GM08714 (cell line): Measurements from ENCODE around the gene LYSET.
"Not testable (repeated sequence)": the region's sequence is repeated elsewhere in the genome, so short reads cannot be mapped to it uniquely, and the experiment has no call there.

Source experiments
- H3K4me3 ChIP-seq: fragments of 200-500 bp; sonication (Bioruptor generic); 2 replicates; pipeline ENCODE4 v1.5.1; 2014; ENCODE audit warnings: mild to moderate bottlenecking, low read length, inconsistent platforms
- ZNF274 ChIP-seq: IDR thresholded peaks from 2 replicates; pipeline ENCODE4 v1.6.1; 2012; ENCODE audit warnings: mild to moderate bottlenecking, low read depth, low read length

The LYSET gene, protein sequence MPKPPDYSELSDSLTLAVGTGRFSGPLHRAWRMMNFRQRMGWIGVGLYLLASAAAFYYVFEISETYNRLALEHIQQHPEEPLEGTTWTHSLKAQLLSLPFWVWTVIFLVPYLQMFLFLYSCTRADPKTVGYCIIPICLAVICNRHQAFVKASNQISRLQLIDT

GRCh38 chr14:93184391-93185348, at the start of gene LYSET, which contains the start of gene MOAP1:
Gene LYSET, plus strand, starts transcription at chr14:93185317. Its CDS starts 89 bp downstream, at chr14:93185406.
Gene MOAP1, minus strand, starts transcription at chr14:93184897. Its CDS starts 655 bp downstream, at chr14:93184242.
- no peak for TF ChIP-seq ZNF274
- peak within 1 kb of the TSS; percentile 100 for H3K4me3 ChIP-seq

GRCh38 chr14:93135399-93135798, 49.7 kb upstream of the LYSET start:
- no peak overlapping the region for H3K4me3 ChIP-seq
- TF ChIP-seq ZNF274, result no peak

DNA sequence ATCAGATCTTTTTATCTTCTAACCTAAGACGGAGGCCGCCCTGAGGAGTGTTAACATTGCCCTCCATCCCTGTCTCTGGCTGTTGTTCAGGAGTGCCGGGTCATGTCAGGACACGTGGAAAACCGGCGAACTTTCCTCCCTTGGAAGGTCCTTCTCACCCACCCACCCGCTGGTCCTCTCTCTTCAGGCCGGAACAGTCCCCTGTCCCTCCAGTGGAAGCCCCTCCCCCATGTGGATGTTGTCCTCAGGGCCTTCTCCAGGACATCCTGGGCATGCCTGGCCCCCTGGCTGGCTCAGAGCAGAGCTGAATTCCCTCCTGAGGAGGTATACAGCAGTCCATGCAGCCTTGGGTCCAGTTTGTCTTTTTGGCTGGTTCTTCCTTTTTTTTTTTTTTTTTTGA, 49.1 kb upstream of the LYSET start:
- H3K4me3 ChIP-seq, result no peak overlapping the region
- no peak for TF ChIP-seq ZNF274

DNA sequence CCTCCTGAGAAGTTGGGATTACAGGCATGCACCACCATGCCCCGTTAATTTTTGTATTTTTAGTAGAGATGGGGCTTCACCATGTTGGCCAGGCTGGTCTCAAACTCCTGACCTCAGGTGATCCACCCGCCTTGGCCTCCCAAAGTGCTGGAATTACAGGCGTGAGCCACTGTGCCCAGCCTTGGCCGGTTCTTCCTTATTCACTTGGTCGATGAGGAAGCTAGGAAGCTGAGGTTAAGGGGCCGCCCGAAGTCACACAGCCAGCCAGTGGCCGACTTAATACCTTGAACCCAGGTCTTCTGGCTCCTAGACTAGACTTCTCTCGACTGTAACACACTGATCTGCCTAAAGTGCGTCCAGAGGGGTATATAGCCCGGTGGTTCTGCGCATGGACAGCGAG, 48.6 kb upstream of the LYSET start:
- not testable (repeated sequence) for H3K4me3 ChIP-seq

- no peak for TF ChIP-seq ZNF274
- no peak overlapping the region for H3K4me3 ChIP-seq
These were observed 47.3 kb upstream of the LYSET start for GRCh38 chr14:93137864-93138263.

- H3K4me3 ChIP-seq, result no peak overlapping the region
- no peak for TF ChIP-seq ZNF274
These were observed 42.1 kb upstream of the LYSET start for GRCh38 chr14:93142854-93143652.

DNA sequence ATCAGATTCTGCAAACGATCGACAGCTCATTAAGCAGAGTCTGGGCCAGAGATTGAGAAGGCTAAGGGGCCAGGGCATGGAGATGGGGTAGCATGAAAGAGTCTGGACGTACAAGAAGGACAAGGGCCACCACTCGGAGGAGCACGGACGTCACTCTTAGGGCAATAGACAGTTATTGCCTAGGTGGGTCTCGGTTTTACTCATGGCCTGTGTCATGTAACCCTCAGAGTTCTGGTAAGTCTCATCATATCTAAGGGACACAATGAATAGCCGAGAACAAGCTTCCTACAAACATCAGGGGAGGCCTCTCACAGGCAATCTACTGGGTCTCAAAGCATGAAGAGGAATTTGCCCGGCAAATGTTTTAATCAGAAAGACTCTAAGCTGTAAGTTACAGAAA, 39.0 kb upstream of the LYSET start:
- TF ChIP-seq ZNF274, result no peak
- H3K4me3 ChIP-seq, result no peak overlapping the region

DNA sequence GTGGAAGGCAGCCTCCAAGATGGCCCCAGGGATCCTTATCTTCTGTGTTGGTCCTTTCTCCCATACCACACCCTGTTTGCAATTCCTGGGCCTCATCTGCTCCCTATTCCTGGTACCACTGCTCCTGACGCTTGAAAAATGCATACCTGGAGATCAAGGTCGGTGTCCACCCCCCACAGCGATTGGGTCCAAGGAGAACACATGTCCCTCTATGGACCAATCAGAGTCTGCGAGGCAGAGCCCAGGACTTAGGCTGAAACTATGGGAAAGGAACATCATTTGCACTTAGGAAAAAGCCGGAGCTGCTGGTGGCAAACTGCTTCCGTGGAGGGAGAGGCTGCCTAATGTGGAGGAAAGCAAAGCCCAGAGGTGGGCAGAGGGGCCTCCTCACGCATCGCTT, 36.1 kb upstream of the LYSET start:
- H3K4me3 ChIP-seq, result no peak overlapping the region
- no peak for TF ChIP-seq ZNF274

DNA sequence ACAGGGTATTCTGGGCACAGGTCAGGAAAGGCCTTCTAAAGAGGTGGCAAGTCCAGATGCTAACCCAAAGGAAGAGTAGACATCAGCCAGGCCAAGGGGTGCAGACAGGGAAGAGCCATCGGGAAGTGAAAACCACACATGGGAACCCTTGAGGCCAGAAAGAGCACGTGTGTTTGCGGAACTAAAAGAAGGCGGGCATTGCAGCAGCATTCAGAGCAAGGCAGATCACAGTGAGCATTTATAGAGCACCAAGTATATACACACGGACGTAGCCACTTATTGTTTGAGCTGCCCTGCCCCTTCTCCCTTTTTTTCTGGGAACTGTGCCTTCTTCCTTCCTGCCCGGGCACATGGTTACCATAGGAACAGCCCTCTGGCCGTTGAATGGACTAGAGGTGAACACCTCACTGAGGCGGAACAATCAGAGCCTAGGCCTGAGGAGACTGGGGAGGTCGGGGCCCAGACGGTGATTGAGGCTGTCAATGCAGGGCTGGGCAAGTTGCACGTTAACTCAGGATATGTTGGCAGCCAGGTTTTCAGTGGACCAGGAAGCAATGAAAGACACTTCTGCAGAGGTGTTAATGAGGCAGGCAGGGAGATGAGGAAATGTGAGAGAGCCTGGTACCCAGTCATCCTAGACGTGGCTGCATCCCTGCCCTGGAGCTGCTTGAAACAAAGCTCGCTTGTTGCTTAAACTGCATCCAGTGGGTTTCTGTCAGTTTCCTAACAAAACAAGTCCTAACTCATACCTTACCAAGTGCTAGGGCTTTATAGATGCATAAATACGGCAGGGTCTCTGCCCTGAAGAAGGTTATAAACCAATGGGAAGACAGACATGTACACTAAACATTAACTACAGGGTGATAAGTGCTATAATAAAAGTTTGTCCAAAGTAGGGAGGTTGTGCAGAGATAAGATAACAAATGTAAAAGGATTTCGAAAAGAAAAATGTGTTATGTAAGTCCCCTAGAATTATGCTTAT, 34.6 kb upstream of the LYSET start:
- no peak overlapping the region for H3K4me3 ChIP-seq
- TF ChIP-seq ZNF274, result no peak

- no peak overlapping the region for H3K4me3 ChIP-seq
- TF ChIP-seq ZNF274, result no peak
These were observed 32.0 kb upstream of the LYSET start for GRCh38 chr14:93153121-93153520.

- TF ChIP-seq ZNF274, result no peak
- no peak overlapping the region for H3K4me3 ChIP-seq
These were observed 29.4 kb upstream of the LYSET start for GRCh38 chr14:93155667-93156066.

GRCh38 chr14:93156693-93157369, 28.3 kb upstream of the LYSET start:
- no peak overlapping the region for H3K4me3 ChIP-seq
- no peak for TF ChIP-seq ZNF274

DNA sequence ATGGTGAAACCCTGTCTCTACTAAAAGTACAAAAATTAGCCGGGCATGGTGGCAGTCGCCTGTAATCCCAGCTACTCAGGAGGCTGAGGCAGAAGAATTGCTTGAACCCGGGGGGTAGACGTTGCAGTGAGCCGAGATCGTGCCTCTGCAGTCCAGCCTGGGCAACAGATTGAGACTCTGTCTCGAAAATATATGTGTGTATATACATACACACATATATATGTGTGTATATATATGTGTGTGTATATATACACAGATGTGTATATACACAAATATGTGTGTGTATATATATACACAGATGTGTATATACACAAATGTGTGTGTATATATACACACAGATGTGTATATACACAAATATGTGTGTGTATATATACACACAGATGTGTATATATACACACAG, 26.8 kb upstream of the LYSET start:
- not testable (repeated sequence) for H3K4me3 ChIP-seq

GRCh38 chr14:93159625-93160352, 25.3 kb upstream of the LYSET start:
- not testable (repeated sequence) for H3K4me3 ChIP-seq
